ENCODE results near the gene CEP126.
"Not testable (repeated sequence)": the region's sequence is repeated elsewhere in the genome, so short reads cannot be mapped to it uniquely, and the experiment has no call there.

CEP126 gene

DNA sequence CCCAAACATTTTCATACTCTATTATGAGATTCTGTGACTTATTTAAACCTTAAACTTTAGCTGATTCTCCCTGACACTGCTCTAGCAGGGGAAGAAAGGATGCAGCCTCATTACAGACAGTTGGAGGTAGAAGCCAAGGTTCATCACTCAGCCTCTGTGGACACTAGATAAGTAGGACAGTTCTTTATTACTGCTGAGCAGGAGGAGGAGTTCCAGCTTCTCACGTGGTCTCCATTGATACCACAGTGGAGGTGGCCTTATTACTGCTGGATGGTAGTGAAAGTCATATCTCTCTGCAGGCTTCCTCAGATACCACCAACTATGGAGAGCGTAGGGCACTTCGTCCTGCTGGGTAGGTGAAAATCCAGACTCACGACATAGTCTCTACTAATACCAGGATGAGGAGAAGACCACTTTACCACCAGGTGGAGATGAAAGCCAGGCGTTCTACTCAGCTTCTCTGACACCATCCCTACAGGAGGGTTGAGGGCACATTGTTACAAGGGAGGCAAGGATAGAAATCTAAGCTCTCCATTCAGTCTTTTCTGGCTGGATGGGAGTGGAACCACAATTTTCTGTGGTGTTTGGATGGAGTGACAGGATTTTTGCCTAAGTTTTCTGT lies 14.6 kb downstream of the CEP126 start:
- no peak for DNase-seq (ENCODE audit: low read depth)

DNA sequence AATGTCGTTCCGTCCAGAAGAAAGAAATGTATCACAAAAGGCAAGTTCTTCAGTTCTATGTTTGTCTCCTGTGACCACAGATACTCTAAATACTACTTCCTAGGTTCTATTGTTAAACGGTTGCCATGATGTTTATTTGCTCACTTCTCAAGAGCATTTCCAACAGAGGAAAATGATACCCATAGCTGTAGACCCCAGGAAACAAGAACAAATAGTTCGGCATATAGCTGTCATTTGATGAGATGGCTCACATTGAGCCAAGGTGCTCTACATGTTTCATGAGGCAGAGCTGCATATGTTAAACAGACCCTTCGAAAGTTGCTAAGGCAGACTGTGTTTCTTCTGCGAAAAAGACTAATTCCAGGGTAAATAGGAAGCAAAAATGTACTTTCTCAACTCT lies 16.9 kb downstream of the CEP126 start:
- no peak for DNase-seq (ENCODE audit: low read depth)

DNA sequence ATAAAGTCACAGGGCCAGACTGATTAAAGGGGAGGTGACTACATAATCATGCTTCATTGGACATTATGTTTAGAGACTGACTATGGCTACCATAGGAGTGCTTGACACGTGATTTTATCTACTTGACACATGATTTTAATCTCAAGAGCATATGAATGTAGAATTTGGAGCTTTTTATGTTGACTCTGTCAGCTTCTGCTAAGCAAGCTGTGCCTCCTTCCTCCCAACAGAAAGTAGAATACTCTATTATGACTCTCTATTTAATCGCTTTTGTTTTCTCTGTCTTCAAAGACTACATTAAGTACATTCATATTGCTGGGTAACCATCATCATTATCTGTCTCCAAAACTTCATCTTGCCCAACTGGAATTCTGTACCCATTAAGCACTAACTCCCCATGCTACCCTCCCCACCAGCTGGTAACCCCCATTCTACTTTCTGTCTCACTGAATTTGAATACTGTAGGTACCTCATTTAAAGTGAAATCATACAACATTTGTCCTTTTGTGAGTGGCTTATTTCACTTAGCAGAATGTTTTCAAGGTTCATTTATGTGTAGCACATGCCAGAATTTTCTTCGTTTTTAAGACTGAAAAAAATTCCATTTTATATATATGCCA lies 26.2 kb downstream of the CEP126 start:
- DNase-seq (ENCODE audit: low read depth): no peak

DNA sequence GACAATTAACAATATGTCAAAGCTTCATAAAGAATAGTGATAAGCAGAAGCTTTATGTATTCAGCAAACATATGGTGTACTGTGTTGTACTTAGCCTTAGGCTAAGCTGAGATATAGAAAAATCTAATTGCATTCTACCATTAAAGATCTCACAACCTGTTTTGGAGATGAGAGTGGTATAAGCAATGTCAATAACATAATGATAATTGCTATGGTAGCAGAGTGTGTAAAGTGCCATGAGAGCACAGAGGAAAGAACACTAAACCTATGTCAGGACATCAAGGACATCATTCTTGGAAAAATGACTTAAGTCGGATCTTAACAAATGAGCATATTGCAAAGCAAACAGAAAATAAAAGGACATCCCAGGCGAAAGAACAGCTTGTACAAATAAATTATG lies 30.1 kb downstream of the CEP126 start:
- no peak for DNase-seq (ENCODE audit: low read depth)

DNA sequence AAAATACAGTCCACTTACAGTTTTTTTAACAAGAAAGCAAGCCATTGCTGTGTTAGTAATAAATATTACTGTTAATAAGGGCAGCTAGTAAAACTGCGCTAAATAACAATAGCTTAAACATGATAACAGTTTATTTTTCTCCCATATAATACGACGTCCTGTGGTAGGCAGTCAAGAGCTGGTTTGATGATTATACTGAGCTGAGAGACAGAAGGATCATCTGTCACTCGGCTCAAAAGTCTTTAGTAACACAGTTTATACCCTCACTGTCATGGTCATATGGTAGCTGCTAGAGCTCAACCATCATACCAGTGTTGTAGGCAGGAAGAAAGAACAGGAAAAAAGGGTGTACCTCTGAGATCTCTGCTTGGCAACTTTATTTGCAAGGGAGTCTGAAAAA lies 30.6 kb downstream of the CEP126 start:
- DNase-seq (ENCODE audit: low read depth): no peak

DNA sequence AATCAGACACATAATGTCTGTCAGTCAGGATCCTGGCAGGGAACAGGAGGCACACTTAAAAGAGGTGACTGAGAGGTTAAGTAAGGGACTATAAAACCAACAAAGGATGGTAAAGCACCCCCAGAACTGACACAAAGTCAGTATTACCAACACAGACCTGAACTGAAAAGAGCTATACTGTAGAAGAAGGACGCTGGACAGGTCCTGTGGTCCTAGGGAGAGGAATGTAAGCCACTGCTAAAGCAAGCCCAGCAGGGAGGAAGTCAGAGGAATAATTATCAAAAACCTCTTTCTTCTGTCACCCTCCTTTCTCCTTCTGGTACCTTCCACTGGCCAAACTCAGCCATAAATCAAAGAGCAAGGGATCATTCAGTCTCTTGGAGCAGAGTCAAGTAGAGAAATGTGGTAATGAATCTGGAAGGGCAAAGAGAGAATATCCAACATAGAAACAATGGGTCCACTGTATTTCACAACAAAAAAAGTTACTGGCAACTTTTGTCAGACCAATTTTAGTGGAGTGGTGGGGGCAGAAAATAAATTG lies 34.9 kb downstream of the CEP126 start:
- no peak for DNase-seq (ENCODE audit: low read depth)

DNA sequence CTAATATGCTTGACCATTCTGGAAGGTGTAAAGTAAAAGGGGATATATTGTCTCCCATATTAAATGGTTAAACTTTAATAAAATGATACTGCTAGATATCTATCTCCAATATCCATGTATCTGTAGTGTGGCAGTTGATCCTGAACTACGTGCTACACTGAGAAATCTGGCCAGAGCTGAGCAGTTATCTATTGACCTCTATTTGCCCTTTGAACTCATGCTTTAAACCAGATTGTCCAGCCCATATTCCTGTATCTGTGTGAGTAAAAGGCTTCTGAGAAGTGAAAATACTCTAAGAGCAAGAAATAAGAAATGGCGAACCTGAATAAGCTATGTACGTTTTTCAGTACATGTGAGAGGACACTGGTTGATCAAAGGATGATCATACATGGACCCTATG lies 40.5 kb downstream of the CEP126 start:
- DNase-seq (ENCODE audit: low read depth): no peak

DNA sequence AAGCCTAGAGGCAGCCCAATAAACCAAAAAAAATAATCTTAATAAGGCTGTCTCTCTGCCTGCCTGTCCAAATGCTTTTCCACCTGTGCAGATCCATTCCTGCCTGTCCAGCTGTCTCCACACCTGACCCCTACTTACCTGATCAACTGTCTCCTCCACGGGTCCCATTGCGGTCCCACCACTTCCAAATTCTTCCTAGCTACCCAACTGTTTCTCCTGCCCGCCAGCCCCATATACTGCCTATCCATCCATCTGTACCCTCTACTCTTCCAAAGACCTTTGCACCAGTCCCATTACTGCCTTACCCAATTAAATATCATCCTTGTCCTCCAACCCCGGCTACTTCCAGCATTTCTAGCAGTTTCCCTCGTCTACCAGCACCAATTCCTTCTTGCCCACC lies 40.9 kb downstream of the CEP126 start:
- DNase-seq (ENCODE audit: low read depth): no peak

DNA sequence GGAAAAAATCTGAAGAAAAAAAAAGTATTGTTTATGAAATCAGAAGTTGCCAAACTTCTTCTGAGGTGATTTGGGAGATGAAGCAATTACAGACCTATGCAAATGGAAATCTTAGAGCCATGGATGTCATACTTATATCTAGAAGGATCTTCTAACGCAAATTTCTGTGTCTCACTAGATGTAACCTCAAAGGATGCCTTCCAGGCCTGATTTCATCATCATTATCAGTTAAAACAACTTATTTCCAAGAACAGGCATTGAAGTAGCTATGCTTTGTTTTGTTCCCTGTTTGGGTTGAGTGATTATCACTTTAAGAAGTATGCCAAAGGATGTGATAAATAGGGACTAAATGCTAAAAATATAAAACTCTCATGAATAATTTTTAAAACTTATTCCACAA lies 45.4 kb downstream of the CEP126 start:
- no peak for DNase-seq (ENCODE audit: low read depth)

DNA sequence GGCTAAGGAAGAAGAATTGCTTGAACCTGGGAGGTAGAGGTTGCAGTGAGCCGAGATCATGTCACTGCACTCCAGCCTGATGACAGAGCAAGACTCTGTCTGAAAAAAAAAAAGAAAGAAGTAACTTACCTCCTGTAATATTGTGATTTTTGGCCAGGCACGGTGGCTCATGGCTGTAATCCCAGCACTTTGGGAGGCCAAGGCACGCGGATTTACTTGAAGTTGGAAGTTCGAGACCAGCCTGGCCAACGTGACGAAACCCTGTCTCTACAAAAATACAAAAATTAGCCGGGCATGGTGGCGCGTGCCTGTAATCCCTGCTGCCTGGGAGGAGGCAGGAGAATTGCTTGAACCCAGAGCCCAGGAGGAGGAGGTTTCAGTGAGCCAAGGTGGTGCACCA lies 49.4 kb downstream of the CEP126 start:
- DNase-seq (ENCODE audit: low read depth): not testable (repeated sequence)

DNA sequence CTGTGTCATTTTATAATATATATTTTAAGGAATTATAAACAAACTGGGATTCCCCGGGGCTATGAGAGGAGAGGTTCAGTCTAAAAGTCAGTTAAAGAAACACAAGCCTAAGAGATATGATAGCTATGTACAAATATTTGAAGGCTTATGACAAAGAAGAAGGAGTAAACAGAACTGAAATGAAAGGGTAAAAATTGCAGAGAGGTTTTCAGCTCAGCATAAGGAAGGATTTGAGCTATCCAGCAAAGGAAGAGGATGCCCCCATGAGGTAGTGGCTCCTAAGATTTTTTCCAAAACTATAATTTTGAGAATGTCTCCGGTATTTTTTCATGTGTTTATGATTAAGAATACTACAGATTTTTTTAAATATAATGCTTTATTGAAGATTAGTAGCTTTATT lies 59.4 kb downstream of the CEP126 start:
- no peak for DNase-seq (ENCODE audit: low read depth)

DNA sequence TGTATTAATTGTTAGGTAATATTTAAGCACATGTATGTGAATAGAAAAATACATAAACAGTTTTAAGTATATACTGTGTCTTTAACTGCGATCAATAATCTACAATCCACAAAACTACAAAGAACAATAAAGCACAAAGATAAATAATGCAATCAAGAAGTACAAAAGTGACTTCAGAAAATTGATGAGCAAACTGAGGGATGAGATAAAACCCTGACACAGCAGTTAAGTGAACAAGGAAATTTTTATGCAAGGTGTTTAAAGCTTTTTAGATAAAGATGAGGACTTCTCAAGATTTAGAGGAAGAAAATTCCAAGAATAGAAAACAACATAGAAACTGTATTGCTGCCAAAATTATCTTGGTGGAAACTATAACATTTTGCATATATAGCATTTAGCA lies 60.0 kb downstream of the CEP126 start:
- DNase-seq (ENCODE audit: low read depth): no peak

DNA sequence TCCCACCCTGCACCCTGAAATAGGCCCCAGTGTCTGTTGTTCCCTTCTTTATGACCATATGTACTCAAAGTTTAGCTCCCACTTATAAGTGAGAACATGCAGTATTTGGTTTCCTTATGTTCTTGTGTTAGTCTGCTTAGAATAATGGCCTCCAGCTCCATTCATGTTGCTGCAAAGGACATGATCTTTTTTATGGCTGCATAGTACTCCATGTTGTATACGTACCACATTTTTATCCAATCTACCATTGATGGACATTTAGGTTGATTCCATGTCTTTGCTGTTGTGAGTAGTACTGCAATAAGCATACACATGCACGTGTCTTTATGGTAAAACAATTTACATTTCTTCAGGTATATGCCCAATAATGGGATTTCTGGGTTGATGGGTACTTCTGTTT lies 60.9 kb downstream of the CEP126 start:
- DNase-seq (ENCODE audit: low read depth): no peak

DNA sequence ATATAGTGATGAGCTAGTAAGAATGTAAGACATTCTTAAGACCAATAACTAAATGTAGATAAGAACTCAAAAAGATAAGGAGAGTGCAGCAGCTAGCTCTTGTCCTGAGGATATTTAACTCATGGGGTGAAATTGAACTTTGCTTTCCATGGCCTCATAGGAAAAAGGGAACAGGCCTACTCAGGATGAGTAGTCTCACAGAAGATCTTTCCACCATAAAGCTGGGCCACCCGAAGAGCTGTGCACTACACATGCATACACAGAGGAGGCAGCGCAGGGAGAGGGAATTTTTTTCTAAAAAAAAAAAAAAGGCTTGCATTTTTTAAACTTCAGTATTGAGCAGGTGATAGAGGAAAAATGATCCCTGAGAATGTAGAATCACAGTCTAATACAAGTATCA lies 72.6 kb downstream of the CEP126 start:
- DNase-seq (ENCODE audit: low read depth): no peak

DNA sequence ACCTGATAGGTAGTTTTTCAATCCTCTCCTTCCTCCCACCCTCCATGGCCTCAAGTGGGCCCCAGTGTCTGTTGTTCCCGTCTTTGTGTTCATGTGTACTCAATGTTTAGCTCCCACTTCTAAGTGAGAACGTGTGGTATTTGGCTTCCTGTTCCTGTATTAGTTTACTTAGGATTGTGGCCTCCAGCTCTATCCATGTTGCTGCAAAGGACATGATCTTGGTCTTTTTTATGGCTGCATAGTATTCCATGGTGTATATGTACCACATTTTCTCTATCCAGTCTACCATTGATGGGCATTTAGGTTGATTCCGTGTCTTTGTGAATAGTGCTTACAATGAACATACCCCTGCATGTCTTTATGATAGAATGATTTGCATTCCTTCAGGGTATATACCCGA lies 78.4 kb downstream of the CEP126 start:
- no peak for DNase-seq (ENCODE audit: low read depth)

DNA sequence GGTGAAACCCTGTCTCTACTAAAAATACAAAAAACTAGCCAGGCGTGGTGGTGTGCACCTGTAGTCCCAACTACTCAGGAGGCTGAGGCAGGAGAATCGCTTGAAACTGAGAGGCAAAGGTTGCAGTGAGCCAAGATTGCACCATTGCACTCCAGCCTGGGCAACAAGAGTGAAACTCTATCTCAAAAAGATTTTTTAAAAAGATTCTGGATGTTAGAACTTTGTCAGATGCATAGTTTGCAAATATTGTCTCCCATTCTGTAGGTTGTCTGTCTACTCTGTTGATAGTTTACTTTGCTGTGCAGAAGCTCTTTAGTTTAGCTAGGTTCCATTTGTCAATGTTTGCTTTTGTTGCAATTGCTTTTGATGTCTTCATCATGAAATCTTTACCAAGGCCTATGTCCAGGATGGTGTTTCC lies 79.3 kb downstream of the CEP126 start:
- DNase-seq (ENCODE audit: low read depth): not testable (repeated sequence)

DNA sequence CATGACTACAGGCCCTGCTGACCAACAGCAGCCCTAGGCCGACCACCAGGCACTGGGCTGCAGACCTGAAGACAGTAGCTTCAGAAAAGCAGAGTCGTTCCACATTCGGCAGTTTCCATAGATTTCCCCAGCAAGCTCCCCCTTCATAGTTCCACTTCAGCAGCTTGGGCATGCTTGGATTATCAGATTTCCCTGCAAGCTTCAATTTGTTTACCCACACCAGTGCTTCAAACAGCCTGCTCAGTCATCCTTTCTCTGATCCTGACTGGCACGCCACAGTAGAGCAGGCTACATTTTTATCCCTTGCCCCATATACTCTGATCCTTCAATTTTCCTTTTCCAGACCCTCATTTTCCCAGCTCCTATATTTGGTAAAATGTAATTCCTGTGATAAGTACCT lies 81.3 kb downstream of the CEP126 start:
- DNase-seq (ENCODE audit: low read depth): no peak

DNA sequence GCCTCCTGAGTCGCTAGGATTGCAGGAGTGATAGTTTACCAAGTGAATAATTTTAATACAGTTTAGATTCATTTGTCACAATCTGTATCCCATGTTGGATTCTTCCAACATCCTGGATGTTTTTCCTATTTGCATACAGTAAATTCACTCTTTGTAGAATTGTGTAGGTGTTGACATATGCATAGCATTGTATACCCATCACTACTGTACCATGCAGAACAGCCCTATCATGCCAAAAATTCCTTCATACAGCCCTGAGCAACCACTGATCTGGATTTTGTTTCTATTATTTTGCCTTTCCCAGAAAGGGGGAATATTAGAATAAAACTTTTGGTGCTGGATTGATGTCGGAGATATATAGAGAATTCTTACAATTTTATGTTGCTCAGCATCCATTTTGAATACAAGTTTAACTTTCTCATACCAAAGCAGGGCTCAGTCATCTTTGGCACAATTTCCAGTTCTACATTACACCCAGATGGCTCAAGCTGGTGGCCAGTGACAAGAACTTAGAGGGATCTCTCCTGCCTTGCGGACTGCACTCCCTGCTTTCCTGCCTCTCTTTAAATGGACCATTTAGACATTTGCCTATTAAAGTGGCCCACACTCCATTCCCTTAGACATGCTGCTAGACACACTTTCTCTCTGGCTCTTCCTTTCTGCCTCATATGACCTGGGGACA lies 87.0 kb downstream of the CEP126 start:
- no peak for DNase-seq (ENCODE audit: low read depth)

DNA sequence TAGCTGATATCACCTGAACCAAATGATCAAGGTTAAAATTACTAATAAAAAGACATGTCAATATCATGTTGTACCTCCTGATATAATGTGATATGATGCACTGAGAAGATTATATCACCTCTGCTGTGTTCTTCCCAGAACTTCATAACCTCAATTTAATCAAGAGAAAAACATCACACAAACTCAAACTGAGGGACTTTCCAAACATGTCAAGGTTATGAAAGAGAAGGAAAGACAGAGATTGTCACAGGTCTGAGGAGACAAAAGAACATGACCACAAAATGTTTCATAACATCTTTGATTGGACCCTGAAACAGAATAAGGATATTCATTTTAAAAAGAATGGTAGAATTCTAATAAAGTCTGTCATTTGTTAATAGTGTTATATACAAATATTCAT lies 89.4 kb downstream of the CEP126 start:
- DNase-seq (ENCODE audit: low read depth): no peak

DNA sequence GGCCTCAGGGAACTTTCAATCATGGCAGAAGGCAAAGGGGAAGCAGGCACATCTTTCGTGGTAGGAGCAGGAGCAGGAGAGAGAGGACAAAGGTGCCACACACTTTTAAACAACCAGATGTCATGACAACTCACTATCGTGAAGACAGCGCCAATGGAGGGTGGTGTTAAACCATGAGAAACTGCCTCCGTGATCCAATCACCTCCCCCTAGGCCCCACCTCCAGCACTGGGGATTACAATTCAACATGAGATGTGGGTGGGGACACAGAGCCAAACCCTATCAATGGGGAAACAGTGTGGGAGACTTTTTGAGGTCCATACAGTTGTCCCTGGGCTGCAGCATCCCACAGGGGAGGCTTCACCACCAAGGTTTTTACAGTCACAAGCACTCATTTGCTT lies 90.5 kb downstream of the CEP126 start:
- no peak for DNase-seq (ENCODE audit: low read depth)

DNA sequence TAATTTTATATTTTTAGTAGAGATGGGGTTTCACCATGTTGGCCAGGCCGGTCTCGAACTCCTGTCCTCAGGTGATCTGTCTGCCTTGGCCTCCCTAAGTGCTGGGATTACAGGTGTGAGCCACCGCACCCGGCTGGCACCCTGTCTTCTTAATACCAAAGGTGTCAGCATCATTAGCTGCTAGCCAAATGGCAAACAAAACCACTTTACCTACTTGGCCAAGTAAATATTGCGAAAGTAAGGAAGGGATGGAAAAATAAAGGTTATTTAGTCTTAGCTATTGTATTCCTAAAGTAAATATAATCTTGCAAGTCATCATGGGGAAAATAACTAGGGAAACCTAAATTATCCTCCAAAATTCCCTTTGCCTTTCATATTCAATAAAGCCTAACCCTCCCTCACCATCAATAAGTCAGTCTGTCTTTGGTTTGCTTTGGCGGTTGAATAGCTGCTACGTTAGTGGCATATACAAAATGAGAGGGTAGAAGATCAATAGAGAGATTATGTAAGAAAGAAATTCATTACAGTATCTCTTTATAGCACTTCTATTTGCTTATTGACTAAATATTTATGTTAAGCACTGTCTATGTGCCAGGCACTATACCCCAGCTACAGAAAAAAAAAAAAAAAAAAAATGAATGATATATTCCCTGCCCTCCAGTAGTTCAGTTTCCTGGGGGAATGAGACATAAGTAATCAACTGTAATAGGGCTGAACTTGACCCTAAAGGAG lies 92.2 kb downstream of the CEP126 start:
- no peak for DNase-seq (ENCODE audit: low read depth)

DNA sequence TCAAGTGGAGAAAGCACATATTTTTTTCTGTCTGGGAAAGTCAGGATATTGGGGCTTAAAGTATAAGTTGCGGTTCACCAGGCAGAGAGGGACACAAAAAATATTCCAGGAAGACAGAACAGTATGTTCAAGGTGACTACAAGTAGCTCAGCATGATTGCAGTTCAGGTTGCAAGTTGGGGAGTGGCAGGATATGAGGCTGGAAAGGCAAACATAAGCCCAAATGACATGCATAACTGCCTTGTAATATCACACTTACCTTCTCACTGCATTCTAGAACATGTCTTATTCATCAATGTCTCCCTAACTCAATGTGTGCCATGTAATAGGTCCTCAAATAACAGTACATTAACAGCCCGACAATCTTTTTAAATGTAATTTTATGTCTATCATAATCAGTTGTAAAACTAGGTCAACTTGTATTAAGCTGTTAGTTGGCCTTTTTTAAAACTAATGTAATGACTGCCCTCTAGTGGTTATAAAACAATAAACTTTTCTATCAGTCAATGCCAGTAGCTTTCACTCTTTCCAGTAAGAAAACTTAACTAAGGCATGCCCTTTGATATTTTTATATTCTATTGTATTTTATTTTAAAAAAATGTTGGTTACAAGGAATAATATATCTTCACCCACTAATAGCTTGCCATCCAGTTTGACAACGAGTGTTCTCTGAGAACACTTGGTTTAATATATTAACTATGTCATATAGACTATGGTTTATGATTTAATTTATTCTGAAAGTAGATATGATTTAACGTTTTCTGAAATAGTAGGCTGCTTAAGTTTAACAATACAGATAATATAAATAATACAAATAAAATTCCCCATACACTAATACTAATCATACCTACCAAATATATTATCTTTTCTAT lies 93.0 kb downstream of the CEP126 start:
- DNase-seq (ENCODE audit: low read depth): peak; percentile 84

All from HS-5 (cell line).